Measurements from ENCODE around the gene HIVEP3. TPM values are rescaled to one million over a fixed set of nuclear protein-coding genes. Genes with fewer than 3 reads are reported as not detected.

Gene HIVEP3
- total and polyA plus RNA-seq, 8 donors = 1.8 to 65.3 (median 3.8) TPM

DNA sequence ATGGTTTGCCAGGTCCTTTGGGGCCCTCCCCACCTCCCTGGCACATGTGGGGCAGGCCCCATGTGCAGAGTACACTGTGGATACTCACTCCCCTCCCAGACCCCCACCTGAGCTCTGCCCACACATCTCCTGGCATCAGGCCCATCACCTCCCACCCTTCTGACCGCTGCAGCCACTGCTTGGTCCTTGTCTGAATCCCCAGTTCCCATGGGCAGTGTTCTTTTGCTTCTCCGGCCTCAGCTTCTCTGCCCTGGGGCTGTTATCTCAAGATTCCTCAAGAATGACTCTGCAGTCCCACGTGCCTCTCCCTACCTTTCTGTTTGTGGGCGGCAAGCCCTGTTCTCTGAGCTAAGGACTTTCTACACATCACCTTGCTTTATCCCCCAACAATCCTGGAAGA lies 246.5 kb downstream of the HIVEP3 start:
- peaks cover 7 to 40% (median 21%) of the 10 kb centered on the region in 4 donors for H3K4me1 ChIP-seq
- intact Hi-C loops (cut with DNase I; ENCODE audit: low total_unique reads) = no loop called here
- H3K36me3 ChIP-seq = no peaks in the 10 kb centered on the region
- 31 to 73% (median 49%) methylated on average over 4 of the region's 4 CpGs for WGBS, 5 donors
- peak in 1 of 2 donors; percentile 35 for DNase-seq
- H3K4me3 ChIP-seq = no peak overlapping the region
- no peaks in the 10 kb centered on the region for H3K9me3 ChIP-seq
- no peaks in the 10 kb centered on the region for H3K27me3 ChIP-seq
- peak overlapping the region in 2 of 5 donors; percentile 49 for H3K27ac ChIP-seq
- TF ChIP-seq EP300 (IDR thresholded peaks at IDR 0.05) (no peak), POLR2A (IDR thresholded peaks at IDR 0.05) (no peak), POLR2AphosphoS5 (IDR thresholded peaks at IDR 0.05) (no peak)
- TF ChIP-seq, protein P1, sequence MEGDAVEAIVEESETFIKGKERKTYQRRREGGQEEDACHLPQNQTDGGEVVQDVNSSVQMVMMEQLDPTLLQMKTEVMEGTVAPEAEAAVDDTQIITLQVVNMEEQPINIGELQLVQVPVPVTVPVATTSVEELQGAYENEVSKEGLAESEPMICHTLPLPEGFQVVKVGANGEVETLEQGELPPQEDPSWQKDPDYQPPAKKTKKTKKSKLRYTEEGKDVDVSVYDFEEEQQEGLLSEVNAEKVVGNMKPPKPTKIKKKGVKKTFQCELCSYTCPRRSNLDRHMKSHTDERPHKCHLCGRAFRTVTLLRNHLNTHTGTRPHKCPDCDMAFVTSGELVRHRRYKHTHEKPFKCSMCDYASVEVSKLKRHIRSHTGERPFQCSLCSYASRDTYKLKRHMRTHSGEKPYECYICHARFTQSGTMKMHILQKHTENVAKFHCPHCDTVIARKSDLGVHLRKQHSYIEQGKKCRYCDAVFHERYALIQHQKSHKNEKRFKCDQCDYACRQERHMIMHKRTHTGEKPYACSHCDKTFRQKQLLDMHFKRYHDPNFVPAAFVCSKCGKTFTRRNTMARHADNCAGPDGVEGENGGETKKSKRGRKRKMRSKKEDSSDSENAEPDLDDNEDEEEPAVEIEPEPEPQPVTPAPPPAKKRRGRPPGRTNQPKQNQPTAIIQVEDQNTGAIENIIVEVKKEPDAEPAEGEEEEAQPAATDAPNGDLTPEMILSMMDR (IDR thresholded peaks at IDR 0.05) = no peak

DNA sequence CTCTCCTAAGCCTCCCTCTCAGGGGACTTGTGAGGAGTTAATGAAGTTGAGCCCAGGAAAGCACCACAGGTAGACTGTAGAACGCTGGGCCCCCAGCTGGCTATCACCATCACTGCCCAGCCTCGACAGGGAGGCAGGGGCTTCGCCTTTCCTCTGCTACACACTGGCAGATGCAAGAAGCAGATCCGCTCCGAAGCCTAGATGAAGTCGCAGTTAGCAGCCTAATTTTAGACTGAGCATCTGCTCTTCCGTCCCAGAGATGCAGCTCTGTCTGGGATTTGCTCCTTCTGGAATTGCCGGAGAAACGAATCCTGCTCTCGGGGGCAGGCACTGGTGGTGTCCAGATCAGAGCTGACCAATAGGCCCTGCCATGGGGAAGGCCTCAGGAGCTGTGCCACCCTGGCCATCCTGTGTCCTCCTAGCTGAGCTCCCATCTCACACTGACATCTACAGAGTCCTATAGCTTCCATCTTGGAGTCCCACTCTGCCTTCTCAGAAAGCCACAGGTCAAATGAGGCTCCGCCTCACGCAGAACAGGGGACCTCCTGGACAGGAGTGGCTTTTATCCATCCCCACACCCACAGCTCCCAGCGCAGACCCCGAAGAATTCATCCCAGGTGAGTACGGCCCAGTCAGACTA lies 247.5 kb downstream of the HIVEP3 start:
- H3K27me3 ChIP-seq = no peaks in the 10 kb centered on the region
- peaks cover 7 to 44% (median 25%) of the 10 kb centered on the region in 4 donors for H3K4me1 ChIP-seq
- H3K36me3 ChIP-seq = no peaks in the 10 kb centered on the region
- TF ChIP-seq POLR2AphosphoS5 (IDR thresholded peaks at IDR 0.05) = no peak
- TF ChIP-seq EP300 (IDR thresholded peaks at IDR 0.05) = no peak
- TF ChIP-seq, protein P1 (IDR thresholded peaks at IDR 0.05) = no peak
- TF ChIP-seq POLR2A (IDR thresholded peaks at IDR 0.05) = no peak
- 96 to 97% (median 96%) methylated on average over 15 of the region's 15 CpGs for WGBS, 5 donors
- intact Hi-C loops (cut with DNase I; ENCODE audit: low total_unique reads) = no loop called here
- H3K9me3 ChIP-seq = no peaks in the 10 kb centered on the region
- no peak overlapping the region for H3K4me3 ChIP-seq
- no peak for DNase-seq
- H3K27ac ChIP-seq = no peak overlapping the region

DNA sequence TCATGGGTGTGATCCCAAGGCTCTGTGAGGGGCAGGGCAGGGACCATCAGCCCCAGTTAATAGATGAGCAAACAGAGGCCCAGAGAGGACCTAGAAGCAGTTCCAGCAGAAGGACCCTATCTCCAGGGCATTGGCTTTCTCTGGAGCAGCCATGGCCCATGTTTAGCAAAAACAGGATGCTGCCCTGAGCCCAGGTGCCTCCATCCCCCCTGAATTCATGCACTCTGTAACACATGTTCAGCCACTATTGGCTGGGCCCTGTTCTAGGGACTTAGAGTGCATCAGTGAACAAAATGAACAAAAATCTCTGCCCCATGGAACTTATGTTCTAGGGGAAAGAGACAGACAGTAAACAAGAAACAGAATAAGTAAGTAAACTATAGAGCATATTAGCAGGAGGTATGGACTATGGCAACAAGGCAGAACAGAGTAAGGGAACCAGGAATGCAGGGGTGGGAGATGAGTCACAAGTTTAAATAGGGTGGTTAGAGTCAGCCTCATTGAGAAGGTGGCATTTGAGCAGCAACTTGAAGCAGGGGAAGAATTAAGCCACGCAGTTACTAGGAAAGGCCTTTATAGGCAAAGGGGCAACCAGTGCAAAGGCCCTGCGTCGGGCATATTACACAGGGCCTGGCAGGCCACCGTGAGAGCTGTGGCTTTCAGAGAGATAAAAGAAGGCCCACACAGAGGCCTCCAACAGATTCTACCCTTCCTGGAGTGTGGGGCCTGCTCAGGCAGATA lies 248.3 kb downstream of the HIVEP3 start:
- no peaks in the 10 kb centered on the region for H3K36me3 ChIP-seq
- no peaks in the 10 kb centered on the region for H3K27me3 ChIP-seq
- WGBS, 5 donors = 83 to 88% (median 87%) methylated on average over 4 of the region's 4 CpGs
- H3K9me3 ChIP-seq = no peaks in the 10 kb centered on the region
- TF ChIP-seq EP300 (IDR thresholded peaks at IDR 0.05) = no peak
- no peak for TF ChIP-seq POLR2A (IDR thresholded peaks at IDR 0.05)
- no peak for TF ChIP-seq POLR2AphosphoS5 (IDR thresholded peaks at IDR 0.05)
- TF ChIP-seq, protein P1 (IDR thresholded peaks at IDR 0.05) = no peak
- DNase-seq = no peak
- peaks cover 7 to 45% (median 25%) of the 10 kb centered on the region in 4 donors for H3K4me1 ChIP-seq
- H3K4me3 ChIP-seq = no peak overlapping the region
- H3K27ac ChIP-seq = no peak overlapping the region
- intact Hi-C loops (cut with DNase I; ENCODE audit: low total_unique reads) = no loop called here

DNA sequence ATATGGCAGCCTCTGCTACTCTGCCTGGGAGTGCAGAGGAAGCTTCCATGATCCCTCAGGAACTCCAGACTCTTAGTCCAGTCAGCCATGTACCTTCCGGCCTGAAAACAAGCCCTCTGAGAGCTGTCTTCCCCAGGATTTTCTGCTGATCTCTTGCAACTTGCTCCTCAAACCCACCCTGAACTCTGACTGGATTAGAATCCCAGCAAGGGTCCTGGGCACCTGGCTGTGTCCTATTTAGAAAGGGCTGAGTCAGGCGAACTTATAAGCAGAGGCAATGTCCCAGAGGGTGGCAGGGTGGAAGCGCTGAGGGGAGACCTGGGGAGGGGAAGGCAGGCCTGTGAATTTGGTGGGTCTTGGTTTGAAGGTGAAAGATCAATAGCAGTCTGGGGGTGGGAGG lies 249.8 kb downstream of the HIVEP3 start:
- intact Hi-C loops (cut with DNase I; ENCODE audit: low total_unique reads) = no loop called here
- Histone ChIP-seq H3K4me3 (no peak overlapping the region), H3K27me3 (no peaks in the 10 kb centered on the region), H3K36me3 (no peaks in the 10 kb centered on the region), H3K4me1 (peaks cover 7 to 49% (median 30%) of the 10 kb centered on the region in 4 donors), H3K9me3 (no peaks in the 10 kb centered on the region), H3K27ac (no peak overlapping the region)
- TF ChIP-seq POLR2AphosphoS5 (IDR thresholded peaks at IDR 0.05) (no peak), EP300 (IDR thresholded peaks at IDR 0.05) (no peak), POLR2A (IDR thresholded peaks at IDR 0.05) (no peak)
- TF ChIP-seq, protein P1 (IDR thresholded peaks at IDR 0.05) = no peak
- DNase-seq = no peak
- 89 to 97% (median 94%) methylated on average over 3 of the region's 3 CpGs for WGBS, 5 donors
